ENCODE results near the gene TST.

GRCh38 chr22:37007651-37008050 is 11.6 kb downstream of the TST start:
- no peak for TF ChIP-seq NR2C2 (IDR thresholded peaks at IDR 0.05; ENCODE audit: borderline replicate concordance, control insufficient read depth, insufficient read length, low read depth)
- TF ChIP-seq CTCF (IDR thresholded peaks at IDR 0.05 in 2 of 3, conservative IDR thresholded peaks at IDR 0.05 in 1 of 3; ENCODE audit: control insufficient read depth in 2 of 3, extremely low read depth in 1 of 3, insufficient read depth in 1 of 3, low read depth in 3 of 3, low read length in 3 of 3): no peak
- no peak for TF ChIP-seq RAD51 (IDR thresholded peaks at IDR 0.05)
- TF ChIP-seq POLR2AphosphoS5 (IDR thresholded peaks at IDR 0.05; ENCODE audit: low read length): no peak
- TF ChIP-seq POU2F2 (IDR thresholded peaks at IDR 0.05; ENCODE audit: borderline replicate concordance, low read depth, low read length): no peak
- no peak for TF ChIP-seq YY1 (IDR thresholded peaks at IDR 0.05; ENCODE audit: low read depth, low read length)
- no peak for TF ChIP-seq JUND (IDR thresholded peaks at IDR 0.05; ENCODE audit: low read depth, low read length)
- no peak for TF ChIP-seq POLR2A (IDR thresholded peaks at IDR 0.05; ENCODE audit: low read depth, low read length)
